GM12878 (cell line): ENCODE measurements around the gene EGFR. TPM values are rescaled to one million over a fixed set of nuclear protein-coding genes. Genes with fewer than 3 reads are reported as not detected.

Source experiments
- ATAC-seq: fragments of 200-7000 bp; cut with Tn5 transposase; 3 replicates; pipeline ENCODE4 v1.9.1; 2020; ENCODE audit warnings: mild to moderate bottlenecking, moderate library complexity
- BruUV-seq: library from RNA; stranded (reverse); fragments of 400-500 nt; replicated peaks from 2 replicates; lab custom pipeline; 2021; lab: Mats Ljungman, UMichigan
- CTCF ChIA-PET: fragments of 300-600 bp; sonication (Branson Sonifier 250); formaldehyde crosslinking; extraction: SDS; loops from one replicate; lab custom pipeline; 2021; ENCODE audit warnings: inconsistent platforms; lab: Yijun Ruan, JAX
- POLR2A ChIA-PET: fragments of 350-600 bp; formaldehyde crosslinking; extraction: SDS; loops from one replicate; lab custom pipeline; 2021; ENCODE audit warnings: inconsistent platforms; lab: Charles Lee
- RAD21 ChIA-PET: fragments of 300-600 bp; sonication (Branson Sonifier 250); formaldehyde crosslinking; loops from one replicate; lab custom pipeline; 2023; ENCODE audit warnings: antibody characterized with exemption; ENCODE audit not compliant: unreplicated experiment; lab: Charles Lee
- SMC1A ChIA-PET: fragments of 300-600 bp; sonication (Branson Sonifier 250); formaldehyde crosslinking; loops from one replicate; lab custom pipeline; 2023; ENCODE audit not compliant: unreplicated experiment, uncharacterized antibody; lab: Charles Lee
- DNase-seq: peaks from one replicate; pipeline ENCODE4 v3.0.0-alpha.2; 2011; ENCODE audit warnings: low read depth, low spot score
- FAIRE-seq: peaks from 3 replicates; lab custom pipeline; 2011; peaks lifted over from hg19 to GRCh38; lab: Jason Lieb, UNC
- H2AFZ ChIP-seq: 2 replicates; pipeline ENCODE4 v1.6.0; 2011; ENCODE audit warnings: low read depth, low read length, control low read depth; ENCODE audit not compliant: control insufficient read depth
- H3K27ac ChIP-seq: 2 replicates; pipeline ENCODE4 v1.5.1; 2011; ENCODE audit warnings: control low read depth; ENCODE audit not compliant: control insufficient read depth, insufficient read depth
- H3K27me3 ChIP-seq, 2 experiments: replicated peaks in 1 of 2; 2 replicates each; pipeline versions ENCODE4 v1.6.0 to v1.6.1; 2011; ENCODE audit warnings: low read length in 1 of 2; ENCODE audit not compliant: control insufficient read depth in 2 of 2, insufficient read depth in 2 of 2
- H3K36me3 ChIP-seq, 2 experiments: 2 replicates each; pipeline ENCODE4 v1.5.1; 2011; ENCODE audit warnings: low read length in 1 of 2; ENCODE audit not compliant: control insufficient read depth in 2 of 2, insufficient read depth in 2 of 2
- H3K4me1 ChIP-seq: 2 replicates; pipeline ENCODE4 v1.6.1; 2011; ENCODE audit warnings: mild to moderate bottlenecking, low read length, moderate library complexity, mixed read lengths; ENCODE audit not compliant: control insufficient read depth, insufficient read depth
- H3K4me2 ChIP-seq: 2 replicates; pipeline ENCODE4 v1.6.0; 2011; ENCODE audit warnings: control low read depth; ENCODE audit not compliant: control insufficient read depth, insufficient read depth
- H3K4me3 ChIP-seq: fragments of 200-600 bp; sonication (generic); 2 replicates; pipeline ENCODE4 v1.5.1; 2016
- H3K79me2 ChIP-seq: 2 replicates; pipeline ENCODE4 v1.6.0; 2011; ENCODE audit warnings: low read length; ENCODE audit not compliant: control insufficient read depth, insufficient read depth
- H3K9ac ChIP-seq: 2 replicates; pipeline ENCODE4 v1.8.0; 2011; ENCODE audit warnings: low read length, control low read depth, mixed read lengths; ENCODE audit not compliant: control insufficient read depth, insufficient read depth
- H3K9me3 ChIP-seq: replicated peaks from 3 replicates; pipeline ENCODE4 v1.5.1; 2011; ENCODE audit warnings: mild to moderate bottlenecking, low read length; ENCODE audit not compliant: control insufficient read depth, insufficient read depth
- H4K20me1 ChIP-seq: 2 replicates; pipeline ENCODE4 v1.6.0; 2011; ENCODE audit not compliant: control insufficient read depth, insufficient read depth
- CHD2 ChIP-seq: IDR thresholded peaks from 2 replicates; pipeline ENCODE4 v1.6.1; 2011; ENCODE audit warnings: low read depth, low read length, improper control_type of control experiment, borderline replicate concordance
- CREM ChIP-seq: IDR thresholded peaks from 2 replicates; pipeline ENCODE4 v1.6.1; 2014; ENCODE audit warnings: antibody characterized with exemption, low read depth
- FOXK2 ChIP-seq: fragments of 450-650 bp; IDR thresholded peaks from 2 replicates; pipeline ENCODE4 v1.6.1; 2017; ENCODE audit warnings: mild to moderate bottlenecking, moderate library complexity
- MTA2 ChIP-seq: fragments of 450-650 bp; IDR thresholded peaks from 2 replicates; pipeline ENCODE4 v1.6.1; 2016; ENCODE audit warnings: low read depth, mild to moderate bottlenecking, moderate library complexity
- MTA3 ChIP-seq: IDR thresholded peaks from 2 replicates; pipeline ENCODE4 v1.6.1; 2012; ENCODE audit warnings: low read length, inconsistent platforms, borderline replicate concordance
- MYB ChIP-seq: fragments of 150-350 bp; IDR thresholded peaks from 2 replicates; pipeline ENCODE4 v1.6.1; 2014; ENCODE audit warnings: mild to moderate bottlenecking, low read depth, low read length, borderline replicate concordance
- NFIC ChIP-seq: IDR thresholded peaks from 2 replicates; pipeline ENCODE4 v1.6.1; 2012; ENCODE audit warnings: low read depth, mild to moderate bottlenecking, inconsistent platforms, low read length, moderate library complexity
- PAX8 ChIP-seq: fragments of 450-650 bp; IDR thresholded peaks from 2 replicates; pipeline ENCODE4 v1.6.1; 2017; ENCODE audit warnings: mild to moderate bottlenecking, moderate library complexity
- POLR2AphosphoS2 ChIP-seq: IDR thresholded peaks from 2 replicates; pipeline ENCODE4 v1.6.1; 2011; ENCODE audit warnings: low read depth, mild to moderate bottlenecking, low read length, improper control_type of control experiment, moderate library complexity
- SIX5 ChIP-seq: IDR thresholded peaks from 2 replicates; pipeline ENCODE4 v1.6.1; 2011; ENCODE audit warnings: mild to moderate bottlenecking, low read depth, low read length, moderate library complexity; ENCODE audit not compliant: severe bottlenecking
- TCF3 ChIP-seq: IDR thresholded peaks from 2 replicates; pipeline ENCODE4 v1.6.1; 2012; ENCODE audit warnings: low read depth, mild to moderate bottlenecking, low read length, borderline replicate concordance; ENCODE audit not compliant: insufficient read depth
- TCF7 ChIP-seq: IDR thresholded peaks from 2 replicates; pipeline ENCODE4 v1.6.1; 2014; ENCODE audit warnings: antibody characterized with exemption, borderline replicate concordance
- ZSCAN29 ChIP-seq: fragments of 450-650 bp; IDR thresholded peaks from 2 replicates; pipeline ENCODE4 v1.6.1; 2017; ENCODE audit warnings: mild to moderate bottlenecking, moderate library complexity
- WGBS: methylation state at CpG from one replicate; pipeline ENCODE4 v1.1.6; 2016; ENCODE audit warnings: low lambda C conversion rate; ENCODE audit not compliant: insufficient replicate concordance, insufficient coverage; ENCODE audit errors: missing lambda C conversion rate; 5-methylcytosine and 5-hydroxymethylcytosine counted together
- in situ Hi-C: fragments of 300-500 bp; cut with MboI; formaldehyde crosslinking; loops from 9 replicates; pipeline ENCODE4 v1.14.3; 2018; ENCODE audit warnings: mixed read lengths
- intact Hi-C: fragments of 100-400 bp; cut with micrococcal nuclease; formaldehyde crosslinking; loops from one replicate; pipeline ENCODE4 v1.14.2; 2022; ENCODE audit not compliant: unreplicated experiment
- polyA plus RNA-seq, 11 experiments: library from polyadenylated mRNA; depleted of rRNA in 4 of 11; unstranded in 6 of 11; stranded (reverse) in 5 of 11; fragments of >200 nt; fragmentation: Nextera tagmentation in 4 of 11; fragmentation: Illumina TruSeq in 1 of 11; extraction: Ambion mirVana in 4 of 11; extraction: Trizol in 1 of 11; gene quantifications; 1 replicate in 1 of 11; 2 replicates in 10 of 11; pipeline versions ENCODE4 v1.2.1 to v1.2.3, GENCODE V29; 2011 to 2016; ENCODE audit warnings: inconsistent platforms in 2 of 11, missing spikeins in 2 of 11, low read depth in 1 of 11
- total RNA-seq, 4 experiments: library from RNA; depleted of rRNA in 3 of 4; stranded (reverse); fragments of >200 nt in 3 of 4; fragmentation: Illumina TruSeq in 1 of 4; extraction: Trizol in 1 of 4; gene quantifications; 2 replicates each; pipeline versions ENCODE4 v1.2.1 to v1.2.3, GENCODE V29; 2013 to 2021

Gene EGFR
- total and polyA plus RNA-seq, 10 of the 15 experiments (the other 5 are each of a cell fraction or from before 2014, with no cell fraction given) = 0.01 to 0.31 TPM; not detected in 8

DNA sequence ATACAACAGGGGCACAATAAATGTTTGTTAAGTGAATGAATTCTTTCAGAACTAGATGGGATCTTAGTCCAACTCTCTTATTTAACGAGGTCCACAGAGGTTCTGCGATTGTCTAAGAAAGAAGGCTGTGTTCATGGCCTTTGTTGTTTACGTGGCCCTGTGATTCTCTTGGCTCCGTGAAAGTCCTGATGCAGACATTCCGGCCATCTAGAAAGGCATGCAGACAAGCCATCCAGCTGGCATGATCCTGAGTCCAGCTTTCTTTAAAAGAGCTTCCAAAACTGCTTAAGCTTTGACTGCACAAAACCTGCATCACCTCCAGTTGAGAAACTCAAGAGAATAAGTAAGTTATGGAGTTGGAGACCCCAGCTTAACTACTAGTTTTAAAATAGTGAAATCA is 26.0 kb downstream of the EGFR start:
- Histone ChIP-seq H2AFZ (no peak overlapping the region), H3K27ac (no peak overlapping the region), H3K27me3 (no peaks in the 10 kb centered on the region), H3K36me3 (no peaks in the 10 kb centered on the region), H3K79me2 (no peaks in the 10 kb centered on the region), H4K20me1 (no peaks in the 10 kb centered on the region), H3K4me2 (no peak overlapping the region), H3K4me3 (no peak overlapping the region), H3K9me3 (no peaks in the 10 kb centered on the region), H3K4me1 (no peaks in the 10 kb centered on the region), H3K9ac (no peak overlapping the region)
- no TSS peak for BruUV-seq
- ChIA-PET POLR2A (no interaction called here), CTCF (interaction anchor here (1.7 kb wide), 1 partner anchor 210 kb away, joined by 5 read pairs; no protein-coding TSS in a partner anchor), RAD21 (interaction anchor here (0.8 to 1.5 kb wide), 2 partner anchors 25 to 210 kb away, joined by 3 to 4 read pairs; no protein-coding TSS in a partner anchor), SMC1A (interaction anchor here (0.6 to 1.5 kb wide), 4 partner anchors 8 to 112 kb away, joined by 3 to 5 read pairs (median 4); no protein-coding TSS in a partner anchor)
- intact Hi-C loops (no loop called here), in situ Hi-C loops (no loop called here)
- FAIRE-seq = no peak
- no peak for ATAC-seq
- no peak for DNase-seq
- 43% methylated on average over 5 of the region's 5 CpGs for WGBS
- TF ChIP-seq PAX8 (no peak), ZSCAN29 (no peak), TCF7 (no peak), MYB (no peak), TCF3 (no peak), NFIC (no peak), MTA2 (no peak), CHD2 (no peak), SIX5 (no peak), MTA3 (no peak), FOXK2 (no peak), CREM (no peak), POLR2AphosphoS2 (no peak)
